ENCODE data around the gene MTMR6. TPM values are rescaled to one million over a fixed set of nuclear protein-coding genes. Genes with fewer than 3 reads are reported as not detected.
"Not testable (repeated sequence)": the region's sequence is repeated elsewhere in the genome, so short reads cannot be mapped to it uniquely, and the experiment has no call there.

MTMR6 gene
- polyA plus RNA-seq: 10 to 100 TPM in 1 of 4 donors, 1 to 10 TPM in 3; 5.6 to 10.7 (median 8.4) TPM
- long read RNA-seq, donor 1, full-length matches to known transcripts: 8 of 8 reads
- long read RNA-seq, donor 1, partial matches to known transcripts: 0 of 8 reads
- long read RNA-seq, donor 1, other reads (novel, unspliced or antisense): 0 of 8 reads
- long read RNA-seq, donor 2, full-length matches to known transcripts: 2 of 2 reads
- long read RNA-seq, donor 2, partial matches to known transcripts: 0 of 2 reads
- long read RNA-seq, donor 2, other reads (novel, unspliced or antisense): 0 of 2 reads
- long read RNA-seq, donor 3: 0 reads
- long read RNA-seq, donor 4: 0 reads
- long read RNA-seq, donor 5: 0 reads
- long read RNA-seq, donor 6, full-length matches to known transcripts: 2 of 2 reads
- long read RNA-seq, donor 6, partial matches to known transcripts: 0 of 2 reads
- long read RNA-seq, donor 6, other reads (novel, unspliced or antisense): 0 of 2 reads
- long read RNA-seq, donor 7: 0 reads
- long read RNA-seq, donor 8, full-length matches to known transcripts: 1 of 1 reads
- long read RNA-seq, donor 8, partial matches to known transcripts: 0 of 1 reads
- long read RNA-seq, donor 8, other reads (novel, unspliced or antisense): 0 of 1 reads
- long read RNA-seq, donor 9: 0 reads
- long read RNA-seq, donor 10, full-length matches to known transcripts: 4 of 4 reads
- long read RNA-seq, donor 10, partial matches to known transcripts: 0 of 4 reads
- long read RNA-seq, donor 10, other reads (novel, unspliced or antisense): 0 of 4 reads

- H3K9me3 ChIP-seq (ENCODE audit: control insufficient read depth in 2 of 2, insufficient read depth in 1 of 2, low read depth in 1 of 2, low read length in 1 of 2): no peaks in the 10 kb centered on the region
- H3K4me1 ChIP-seq (ENCODE audit: control insufficient read depth in 3 of 3, insufficient read depth in 2 of 3, low read depth in 1 of 3, low read length in 2 of 3): peaks cover 0 to 2% (median 0%) of the 10 kb centered on the region in 3 donors
- peak; percentile 87 to 95 for DNase-seq
- peak within 1 kb of the TSS; percentile 81 to 95 (median 93) for H3K4me3 ChIP-seq (ENCODE audit: low read depth in 1 of 3, low read length in 3 of 3)
- no peaks in the 10 kb centered on the region for H3K36me3 ChIP-seq (ENCODE audit: control insufficient read depth in 3 of 3, insufficient read depth in 2 of 3, low read depth in 1 of 3, low read length in 3 of 3)
- H3K27me3 ChIP-seq (ENCODE audit: control insufficient read depth in 3 of 3, insufficient read depth in 3 of 3, low read length in 3 of 3): peaks cover under 1 to 7% (median 1%) of the 10 kb centered on the region in 3 donors
- H3K27ac ChIP-seq (ENCODE audit: low read depth in 1 of 3, low read length in 2 of 3): peak within 1 kb of the TSS; percentile 78 to 97 (median 79)
- 2 to 3% (median 2%) methylated on average over 65 of the region's 65 CpGs for WGBS, 3 donors
- no peak for FAIRE-seq
These were observed at the start of gene MTMR6 for GRCh38 chr13:25286969-25287961. MTMR6 (minus strand) TSS chr13:25287488; CDS start chr13:25287247, 241 bp downstream.

- DNase-seq (no peak), FAIRE-seq (peak; percentile 85)
- peaks cover 5 to 12% (median 10%) of the 10 kb centered on the region in 3 donors for H3K36me3 ChIP-seq (ENCODE audit: control insufficient read depth in 3 of 3, insufficient read depth in 2 of 3, low read depth in 1 of 3, low read length in 3 of 3)
- no peaks in the 10 kb centered on the region for H3K27me3 ChIP-seq (ENCODE audit: control insufficient read depth in 3 of 3, insufficient read depth in 3 of 3, low read length in 3 of 3)
- no peak overlapping the region for H3K27ac ChIP-seq (ENCODE audit: low read depth in 1 of 3, low read length in 2 of 3)
- H3K4me1 ChIP-seq (ENCODE audit: control insufficient read depth in 3 of 3, insufficient read depth in 2 of 3, low read depth in 1 of 3, low read length in 2 of 3): no peaks in the 10 kb centered on the region
- no peaks in the 10 kb centered on the region for H3K9me3 ChIP-seq (ENCODE audit: control insufficient read depth in 2 of 2, insufficient read depth in 1 of 2, low read depth in 1 of 2, low read length in 1 of 2)
- H3K4me3 ChIP-seq (ENCODE audit: low read depth in 1 of 3, low read length in 3 of 3): no peak overlapping the region
- WGBS, 3 donors: 70 to 74% (median 70%) methylated on average over 3 of the region's 3 CpGs
These were observed 48.6 kb upstream of the MTMR6 start for GRCh38 chr13:25335856-25336255.

- no peaks in the 10 kb centered on the region for H3K9me3 ChIP-seq (ENCODE audit: control insufficient read depth in 2 of 2, insufficient read depth in 1 of 2, low read depth in 1 of 2, low read length in 1 of 2)
- H3K27ac ChIP-seq (ENCODE audit: low read depth in 1 of 3, low read length in 2 of 3): no peak overlapping the region
- FAIRE-seq: no peak
- H3K4me1 ChIP-seq (ENCODE audit: control insufficient read depth in 3 of 3, insufficient read depth in 2 of 3, low read depth in 1 of 3, low read length in 2 of 3): no peaks in the 10 kb centered on the region
- H3K36me3 ChIP-seq (ENCODE audit: control insufficient read depth in 3 of 3, insufficient read depth in 2 of 3, low read depth in 1 of 3, low read length in 3 of 3): peaks cover 7 to 19% (median 18%) of the 10 kb centered on the region in 3 donors
- H3K4me3 ChIP-seq (ENCODE audit: low read depth in 1 of 3, low read length in 3 of 3): no peak overlapping the region
- 94 to 100% (median 95%) methylated on average over 1 of the region's 1 CpG for WGBS, 3 donors
- no peak for DNase-seq
- no peaks in the 10 kb centered on the region for H3K27me3 ChIP-seq (ENCODE audit: control insufficient read depth in 3 of 3, insufficient read depth in 3 of 3, low read length in 3 of 3)
These were observed 43.3 kb upstream of the MTMR6 start for GRCh38 chr13:25330541-25330940.

- 97 to 98% (median 98%) methylated on average over 4 of the region's 4 CpGs for WGBS, 3 donors
- DNase-seq (no peak), FAIRE-seq (no peak)
These were observed 42.4 kb upstream of the MTMR6 start for GRCh38 chr13:25329706-25330105.

GRCh38 chr13:25324100-25324499, 36.8 kb upstream of the MTMR6 start:
- peaks cover 3 to 9% (median 7%) of the 10 kb centered on the region in 3 donors for H3K36me3 ChIP-seq (ENCODE audit: control insufficient read depth in 3 of 3, insufficient read depth in 2 of 3, low read depth in 1 of 3, low read length in 3 of 3)
- no peaks in the 10 kb centered on the region for H3K9me3 ChIP-seq (ENCODE audit: control insufficient read depth in 2 of 2, insufficient read depth in 1 of 2, low read depth in 1 of 2, low read length in 1 of 2)
- no peak overlapping the region for H3K27ac ChIP-seq (ENCODE audit: low read depth in 1 of 3, low read length in 2 of 3)
- H3K4me1 ChIP-seq (ENCODE audit: control insufficient read depth in 3 of 3, insufficient read depth in 2 of 3, low read depth in 1 of 3, low read length in 2 of 3): no peaks in the 10 kb centered on the region
- FAIRE-seq (no peak), DNase-seq (no peak)
- no peak overlapping the region for H3K4me3 ChIP-seq (ENCODE audit: low read depth in 1 of 3, low read length in 3 of 3)
- 85 to 89% (median 87%) methylated on average over 2 of the region's 2 CpGs for WGBS, 3 donors
- no peaks in the 10 kb centered on the region for H3K27me3 ChIP-seq (ENCODE audit: control insufficient read depth in 3 of 3, insufficient read depth in 3 of 3, low read length in 3 of 3)

More at GRCh38 chr13:25329706-25330105, 42.4 kb upstream of the MTMR6 start:
- H3K9me3 ChIP-seq (ENCODE audit: control insufficient read depth in 2 of 2, insufficient read depth in 1 of 2, low read depth in 1 of 2, low read length in 1 of 2): no peaks in the 10 kb centered on the region
- H3K4me3 ChIP-seq (ENCODE audit: low read depth in 1 of 3, low read length in 3 of 3): no peak overlapping the region
- H3K4me1 ChIP-seq (ENCODE audit: control insufficient read depth in 3 of 3, insufficient read depth in 2 of 3, low read depth in 1 of 3, low read length in 2 of 3): no peaks in the 10 kb centered on the region
- peaks cover 7 to 19% (median 18%) of the 10 kb centered on the region in 3 donors for H3K36me3 ChIP-seq (ENCODE audit: control insufficient read depth in 3 of 3, insufficient read depth in 2 of 3, low read depth in 1 of 3, low read length in 3 of 3)
- no peaks in the 10 kb centered on the region for H3K27me3 ChIP-seq (ENCODE audit: control insufficient read depth in 3 of 3, insufficient read depth in 3 of 3, low read length in 3 of 3)
- no peak overlapping the region for H3K27ac ChIP-seq (ENCODE audit: low read depth in 1 of 3, low read length in 2 of 3)

- H3K36me3 ChIP-seq (ENCODE audit: control insufficient read depth in 3 of 3, insufficient read depth in 2 of 3, low read depth in 1 of 3, low read length in 3 of 3): peaks cover 6 to 8% (median 7%) of the 10 kb centered on the region in 3 donors
- FAIRE-seq (peak; percentile 81), DNase-seq (no peak)
- no peak overlapping the region for H3K4me3 ChIP-seq (ENCODE audit: low read depth in 1 of 3, low read length in 3 of 3)
- H3K27me3 ChIP-seq (ENCODE audit: control insufficient read depth in 3 of 3, insufficient read depth in 3 of 3, low read length in 3 of 3): no peaks in the 10 kb centered on the region
- no peaks in the 10 kb centered on the region for H3K4me1 ChIP-seq (ENCODE audit: control insufficient read depth in 3 of 3, insufficient read depth in 2 of 3, low read depth in 1 of 3, low read length in 2 of 3)
- H3K27ac ChIP-seq (ENCODE audit: low read depth in 1 of 3, low read length in 2 of 3): no peak overlapping the region
- no peaks in the 10 kb centered on the region for H3K9me3 ChIP-seq (ENCODE audit: control insufficient read depth in 2 of 2, insufficient read depth in 1 of 2, low read depth in 1 of 2, low read length in 1 of 2)
- WGBS, 3 donors: 80 to 98% (median 83%) methylated on average over 1 of the region's 1 CpG
These were observed 32.5 kb upstream of the MTMR6 start for GRCh38 chr13:25319771-25320170.

GRCh38 chr13:25318946-25319345, 31.7 kb upstream of the MTMR6 start:
- not testable (repeated sequence) for H3K27ac ChIP-seq (ENCODE audit: low read depth in 1 of 3, low read length in 2 of 3); DNase-seq; FAIRE-seq; H3K4me3 ChIP-seq (ENCODE audit: low read depth in 1 of 3, low read length in 3 of 3); H3K27me3 ChIP-seq (ENCODE audit: control insufficient read depth in 3 of 3, insufficient read depth in 3 of 3, low read length in 3 of 3); H3K9me3 ChIP-seq (ENCODE audit: control insufficient read depth in 2 of 2, insufficient read depth in 1 of 2, low read depth in 1 of 2, low read length in 1 of 2); H3K4me1 ChIP-seq (ENCODE audit: control insufficient read depth in 3 of 3, insufficient read depth in 2 of 3, low read depth in 1 of 3, low read length in 2 of 3); H3K36me3 ChIP-seq (ENCODE audit: control insufficient read depth in 3 of 3, insufficient read depth in 2 of 3, low read depth in 1 of 3, low read length in 3 of 3)
- 84 to 96% (median 92%) methylated on average over 4 of the region's 4 CpGs for WGBS, 3 donors
